Hepatocyte (in vitro differentiated cells): ENCODE measurements around the gene KIF9. TPM values are rescaled to one million over a fixed set of nuclear protein-coding genes. Genes with fewer than 3 reads are reported as not detected.

ENCODE experiments used
- DNase-seq: peaks from one replicate; pipeline ENCODE4 v3.0.0-alpha.2; 2016; ENCODE audit warnings: low spot score
- H2AFZ ChIP-seq: fragments of 200-600 bp; sonication (generic); 2 replicates; pipeline ENCODE4 v1.6.0; 2016; ENCODE audit warnings: antibody characterized with exemption, mild to moderate bottlenecking
- H3K27ac ChIP-seq: fragments of 200-600 bp; sonication (generic); 2 replicates; pipeline ENCODE4 v1.5.1; 2016; ENCODE audit warnings: mild to moderate bottlenecking
- H3K27me3 ChIP-seq: fragments of 200-600 bp; sonication (generic); 2 replicates; pipeline ENCODE4 v1.6.1; 2016
- H3K36me3 ChIP-seq: fragments of 200-600 bp; sonication (generic); replicated peaks from 2 replicates; pipeline ENCODE4 v1.5.1; 2016; ENCODE audit warnings: low read depth; ENCODE audit not compliant: insufficient read depth
- H3K4me1 ChIP-seq: fragments of 200-600 bp; sonication (generic); 2 replicates; pipeline ENCODE4 v1.5.1; 2016; ENCODE audit warnings: mild to moderate bottlenecking, moderate library complexity; ENCODE audit not compliant: insufficient read depth
- H3K4me2 ChIP-seq: fragments of 200-600 bp; sonication (generic); 2 replicates; pipeline ENCODE4 v1.6.0; 2016
- H3K4me3 ChIP-seq: fragments of 200-600 bp; sonication (generic); 2 replicates; pipeline ENCODE4 v1.5.1; 2016; ENCODE audit warnings: mild to moderate bottlenecking
- H3K79me2 ChIP-seq: fragments of 200-600 bp; sonication (generic); 2 replicates; pipeline ENCODE4 v1.6.0; 2017; ENCODE audit warnings: mild to moderate bottlenecking
- H3K9me2 ChIP-seq: fragments of 200-600 bp; sonication (generic); replicated peaks from 2 replicates; pipeline ENCODE4 v1.6.0; 2017; ENCODE audit warnings: mild to moderate bottlenecking; ENCODE audit not compliant: insufficient read depth
- H3K9me3 ChIP-seq: fragments of 200-600 bp; sonication (generic); 2 replicates; pipeline ENCODE4 v1.5.1; 2016; ENCODE audit warnings: low read depth, mild to moderate bottlenecking
- H4K20me1 ChIP-seq: fragments of 200-600 bp; sonication (generic); 2 replicates; pipeline ENCODE4 v1.6.0; 2016; ENCODE audit warnings: mild to moderate bottlenecking; ENCODE audit not compliant: insufficient read depth, poor library complexity, severe bottlenecking
- EZH2 ChIP-seq: fragments of 200-600 bp; sonication (generic); IDR thresholded peaks from 2 replicates; pipeline ENCODE4 v1.6.1; 2016; ENCODE audit warnings: antibody characterized with exemption, mild to moderate bottlenecking, borderline replicate concordance
- EZH2phosphoT487 ChIP-seq: fragments of 200-600 bp; sonication (generic); IDR thresholded peaks from one replicate; pipeline ENCODE4 v1.6.1; 2018; ENCODE audit warnings: antibody characterized with exemption, mild to moderate bottlenecking, low read depth, moderate library complexity; ENCODE audit not compliant: unreplicated experiment, severe bottlenecking
- WGBS: methylation state at CpG from one replicate; pipeline ENCODE4 v1.1.6; 2016; ENCODE audit warnings: low lambda C conversion rate; ENCODE audit errors: missing lambda C conversion rate; 5-methylcytosine and 5-hydroxymethylcytosine counted together
- polyA plus RNA-seq: library from polyadenylated mRNA; unstranded; fragments of >200 nt; fragmentation: Nextera tagmentation; extraction: Ambion mirVana; gene quantifications from 2 replicates; pipeline ENCODE4 v1.2.1, GENCODE V29; 2016
- total RNA-seq: library from RNA; depleted of rRNA; stranded (reverse); fragments of >200 nt; gene quantifications from 2 replicates; pipeline ENCODE4 v1.2.3, GENCODE V29; 2014
- TF ChIP-seq, protein P1 (sequence below): fragments of 200-600 bp; sonication (generic); IDR thresholded peaks from 2 replicates; pipeline ENCODE4 v1.5.1; 2016; ENCODE audit warnings: antibody characterized with exemption, mild to moderate bottlenecking; ENCODE audit not compliant: poor library complexity

KIF9 gene
- total and polyA plus RNA-seq, 2 experiments from 2014 or later, result 4.2 to 5.3 TPM

DNA sequence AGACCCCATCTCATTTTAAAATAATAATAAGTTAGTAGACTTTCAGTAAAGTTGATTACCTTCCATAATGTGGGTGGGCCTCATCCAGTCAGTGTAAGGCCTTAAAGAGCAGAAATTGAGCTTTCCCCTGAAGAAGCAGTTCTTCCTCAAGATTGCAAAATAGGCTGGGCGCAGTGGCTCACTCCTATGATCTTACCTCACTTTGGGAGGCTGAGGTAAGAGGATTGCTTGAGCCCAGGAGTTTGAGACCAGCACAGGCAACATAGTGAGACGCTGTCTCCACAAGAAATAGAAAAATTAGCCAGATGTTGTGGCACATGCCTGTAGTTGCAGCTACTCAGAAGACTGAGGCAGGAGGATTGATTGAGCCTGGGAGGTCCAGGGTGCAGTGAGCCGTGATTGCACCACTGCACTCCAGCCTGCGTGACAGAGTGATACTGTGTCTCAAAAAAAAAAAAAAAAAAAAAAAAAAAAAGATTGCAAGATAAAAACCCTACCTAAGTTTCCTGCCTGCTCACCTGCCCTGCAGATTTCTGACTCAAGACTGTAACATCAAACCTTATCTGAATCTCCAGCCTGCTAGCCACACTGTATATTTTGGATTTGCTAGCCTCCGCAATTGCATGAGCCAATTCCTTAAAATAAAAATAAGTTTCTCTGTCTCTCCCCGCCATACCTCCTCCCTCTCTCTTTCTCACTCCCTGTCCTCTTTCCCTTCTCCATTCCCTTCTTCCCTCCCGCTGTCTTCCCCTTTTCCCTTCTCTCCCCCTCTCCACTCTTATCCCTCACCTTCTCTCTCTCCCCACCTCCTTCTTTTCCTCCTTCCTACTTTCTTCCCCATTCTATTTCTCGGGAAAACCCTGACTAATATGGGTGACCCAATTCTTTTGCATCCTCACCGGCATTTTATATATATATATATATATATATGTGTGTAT is 17.1 kb upstream of the KIF9 start:
- Histone ChIP-seq H2AFZ (no peak overlapping the region), H3K4me1 (no peaks in the 10 kb centered on the region), H3K4me2 (no peak overlapping the region), H4K20me1 (no peaks in the 10 kb centered on the region), H3K9me2 (no peaks in the 10 kb centered on the region), H3K36me3 (no peaks in the 10 kb centered on the region), H3K9me3 (no peaks in the 10 kb centered on the region), H3K79me2 (peaks cover 63% of the 10 kb centered on the region), H3K27me3 (no peaks in the 10 kb centered on the region), H3K27ac (no peak overlapping the region), H3K4me3 (no peak overlapping the region)
- DNase-seq, result peak; percentile 26
- TF ChIP-seq, protein P1, sequence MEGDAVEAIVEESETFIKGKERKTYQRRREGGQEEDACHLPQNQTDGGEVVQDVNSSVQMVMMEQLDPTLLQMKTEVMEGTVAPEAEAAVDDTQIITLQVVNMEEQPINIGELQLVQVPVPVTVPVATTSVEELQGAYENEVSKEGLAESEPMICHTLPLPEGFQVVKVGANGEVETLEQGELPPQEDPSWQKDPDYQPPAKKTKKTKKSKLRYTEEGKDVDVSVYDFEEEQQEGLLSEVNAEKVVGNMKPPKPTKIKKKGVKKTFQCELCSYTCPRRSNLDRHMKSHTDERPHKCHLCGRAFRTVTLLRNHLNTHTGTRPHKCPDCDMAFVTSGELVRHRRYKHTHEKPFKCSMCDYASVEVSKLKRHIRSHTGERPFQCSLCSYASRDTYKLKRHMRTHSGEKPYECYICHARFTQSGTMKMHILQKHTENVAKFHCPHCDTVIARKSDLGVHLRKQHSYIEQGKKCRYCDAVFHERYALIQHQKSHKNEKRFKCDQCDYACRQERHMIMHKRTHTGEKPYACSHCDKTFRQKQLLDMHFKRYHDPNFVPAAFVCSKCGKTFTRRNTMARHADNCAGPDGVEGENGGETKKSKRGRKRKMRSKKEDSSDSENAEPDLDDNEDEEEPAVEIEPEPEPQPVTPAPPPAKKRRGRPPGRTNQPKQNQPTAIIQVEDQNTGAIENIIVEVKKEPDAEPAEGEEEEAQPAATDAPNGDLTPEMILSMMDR, result no peak
- WGBS, result 90% methylated on average over 9 of the region's 9 CpGs

DNA sequence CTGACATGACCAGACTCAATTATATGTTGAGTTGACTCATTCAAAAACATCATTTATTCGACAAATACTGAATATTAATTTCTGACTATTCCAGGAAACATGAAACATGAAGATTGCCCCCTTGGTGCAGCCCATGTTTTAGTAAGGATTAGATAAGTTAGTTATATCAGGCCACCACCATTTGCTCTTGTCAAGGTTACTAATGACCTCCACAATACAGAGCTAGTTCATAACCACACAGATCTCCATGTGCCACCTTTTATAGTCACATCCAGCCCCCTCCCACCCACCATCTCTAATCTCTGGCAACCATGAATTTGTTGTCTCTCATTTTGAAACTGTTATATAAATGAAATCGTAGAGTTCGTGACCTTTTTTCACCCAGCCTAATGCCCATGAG is 15.8 kb upstream of the KIF9 start:
- TF ChIP-seq, protein P1, result no peak
- TF ChIP-seq EZH2phosphoT487 (no peak), EZH2 (no peak)
- Histone ChIP-seq H3K27ac (no peak overlapping the region), H2AFZ (no peak overlapping the region), H4K20me1 (no peaks in the 10 kb centered on the region), H3K36me3 (no peaks in the 10 kb centered on the region), H3K9me3 (no peaks in the 10 kb centered on the region), H3K4me3 (no peak overlapping the region), H3K4me1 (no peaks in the 10 kb centered on the region), H3K4me2 (no peak overlapping the region), H3K9me2 (no peaks in the 10 kb centered on the region), H3K27me3 (no peaks in the 10 kb centered on the region), H3K79me2 (peaks cover 63% of the 10 kb centered on the region)
- 97% methylated on average over 3 of the region's 3 CpGs for WGBS
- DNase-seq, result no peak

DNA sequence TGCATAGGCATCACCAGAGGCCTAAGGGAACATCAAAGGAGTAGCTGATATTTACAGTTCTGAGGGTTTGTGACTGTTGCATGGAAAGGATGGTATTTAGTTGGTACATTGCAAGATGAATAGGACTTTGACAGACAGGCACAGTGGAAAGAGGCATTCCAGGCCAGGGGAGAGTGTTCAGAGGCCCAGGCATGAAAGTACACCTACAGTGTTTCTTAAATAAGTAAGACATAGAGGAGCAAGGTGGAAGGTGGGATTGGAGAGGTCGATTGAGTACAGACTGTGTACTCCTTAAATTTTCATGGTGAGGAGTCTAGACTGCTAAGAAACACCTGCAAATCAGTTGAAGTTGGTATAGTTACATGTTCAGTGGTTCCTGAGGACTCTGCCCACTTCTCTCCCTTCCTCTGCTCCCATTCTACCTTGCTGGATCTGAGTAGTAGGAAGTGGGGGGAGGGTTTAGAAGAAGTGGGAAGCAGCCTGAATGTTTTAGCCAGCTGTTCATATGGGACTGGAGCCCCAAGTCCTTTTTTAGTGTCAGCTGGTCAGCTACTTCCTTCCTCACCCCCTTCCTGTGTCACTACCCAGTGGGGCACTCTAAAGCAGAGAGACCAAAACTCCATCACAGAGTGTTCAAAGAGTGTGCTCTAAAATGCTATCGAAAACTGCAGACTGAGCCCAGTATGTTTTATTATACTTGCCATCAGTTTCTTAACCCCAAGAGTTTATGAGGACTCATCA is 14.1 kb upstream of the KIF9 start:
- H3K27ac ChIP-seq, result no peak overlapping the region
- 96% methylated on average over 2 of the region's 2 CpGs for WGBS

More for the DNA sequence above, 14.1 kb upstream of the KIF9 start:
- Histone ChIP-seq H3K27me3 (no peaks in the 10 kb centered on the region), H3K4me1 (no peaks in the 10 kb centered on the region), H3K36me3 (no peaks in the 10 kb centered on the region), H3K9me3 (no peaks in the 10 kb centered on the region), H3K4me3 (no peak overlapping the region), H2AFZ (no peak overlapping the region), H3K9me2 (no peaks in the 10 kb centered on the region), H3K4me2 (no peak overlapping the region), H4K20me1 (no peaks in the 10 kb centered on the region), H3K79me2 (peaks cover 71% of the 10 kb centered on the region)
- TF ChIP-seq EZH2 (no peak), EZH2phosphoT487 (no peak)
- TF ChIP-seq, protein P1, result no peak
- DNase-seq, result no peak
